Vagina (tissue), 2 donors: ENCODE results near the gene WWOX.

Experiments
- CTCF ChIP-seq, 3 experiments: fragments of 450-650 bp in 2 of 3; fragments of 200-600 bp in 1 of 3; sonication (generic) in 1 of 3; IDR thresholded peaks; one replicate each; pipeline ENCODE4 v1.5.1; 2017 to 2019; ENCODE audit warnings: antibody characterized with exemption in 3 of 3, mild to moderate bottlenecking in 2 of 3, moderate library complexity in 2 of 3
- POLR2A ChIP-seq, 2 donors: fragments of 450-650 bp; IDR thresholded peaks; one replicate each; pipeline ENCODE4 v1.6.1; 2017; ENCODE audit warnings: antibody characterized with exemption in 2 of 2, mild to moderate bottlenecking in 2 of 2, moderate library complexity in 2 of 2
- POLR2AphosphoS5 ChIP-seq, 2 donors: sonication (generic); formaldehyde crosslinking; IDR thresholded peaks; one replicate each; pipeline ENCODE4 v1.9.0; 2017; ENCODE audit warnings: antibody characterized with exemption in 2 of 2, mild to moderate bottlenecking in 2 of 2, low read depth in 1 of 2; ENCODE audit not compliant: insufficient read depth in 1 of 2

GRCh38 chr16:78718141-78718540 is 618.7 kb downstream of the WWOX start:
- no peak for TF ChIP-seq CTCF (IDR thresholded peaks at IDR 0.05)
- TF ChIP-seq POLR2A (IDR thresholded peaks at IDR 0.05) = no peak
- no peak for TF ChIP-seq POLR2AphosphoS5 (IDR thresholded peaks at IDR 0.05; ENCODE audit: insufficient read depth in 1 of 2, low read depth in 1 of 2)
